SU-DHL-6 (cell line): ENCODE measurements around the gene RASSF3.

ENCODE experiments used
- H2AFZ ChIP-seq: fragments of 200-600 bp; sonication (generic); 2 replicates; pipeline ENCODE4 v1.6.1; 2014; ENCODE audit warnings: low read depth, mild to moderate bottlenecking, moderate library complexity, mixed read lengths, antibody characterized with exemption, low read length; ENCODE audit not compliant: severe bottlenecking
- H3F3A ChIP-seq: fragments of 200-600 bp; shearing (Covaris generic); 2 replicates; pipeline ENCODE4 v1.6.0; 2016; ENCODE audit warnings: antibody characterized with exemption, mild to moderate bottlenecking; ENCODE audit not compliant: insufficient read depth
- H3K27ac ChIP-seq: fragments of 200-600 bp; sonication (generic); 2 replicates; pipeline ENCODE4 v1.5.1; 2016; ENCODE audit warnings: low read depth, mild to moderate bottlenecking, low read length, moderate library complexity, mixed read lengths
- H3K27me3 ChIP-seq: fragments of 200-600 bp; sonication (generic), shearing (Covaris generic); 2 replicates; pipeline ENCODE4 v1.6.0; 2014; ENCODE audit warnings: mild to moderate bottlenecking, low read length
- H3K36me3 ChIP-seq: fragments of 200-600 bp; sonication (generic); 2 replicates; pipeline ENCODE4 v1.6.1; 2014; ENCODE audit warnings: mild to moderate bottlenecking, low read length, mixed read lengths
- H3K4me2 ChIP-seq: fragments of 300-600, 200-600 bp; shearing (Covaris generic), sonication (generic); 2 replicates; pipeline ENCODE4 v1.6.0; 2014; ENCODE audit warnings: low read length, low read depth, mild to moderate bottlenecking; ENCODE audit not compliant: poor library complexity, severe bottlenecking
- H3K4me3 ChIP-seq: fragments of 200-600 bp; sonication (generic); 2 replicates; pipeline ENCODE4 v1.5.1; 2014; ENCODE audit warnings: antibody characterized with exemption, low read length, mild to moderate bottlenecking, mixed read lengths; ENCODE audit not compliant: insufficient read depth, poor library complexity, severe bottlenecking
- H3K79me2 ChIP-seq: fragments of 200-600 bp; sonication (generic); 2 replicates; pipeline ENCODE4 v1.6.1; 2014; ENCODE audit warnings: mild to moderate bottlenecking, low read length, moderate library complexity; ENCODE audit not compliant: insufficient read depth
- H3K9ac ChIP-seq: fragments of 200-600 bp; sonication (generic); 2 replicates; pipeline ENCODE4 v1.7.0; 2014; ENCODE audit warnings: mild to moderate bottlenecking, low read length
- H3K9me2 ChIP-seq: fragments of 200-600 bp; sonication (generic); replicated peaks from 2 replicates; pipeline ENCODE4 v1.6.1; 2014; ENCODE audit warnings: low read length; ENCODE audit not compliant: insufficient read depth
- H3K9me3 ChIP-seq: fragments of 200-600 bp; sonication (generic); 2 replicates; pipeline ENCODE4 v1.6.1; 2014; ENCODE audit warnings: low read length, mixed read lengths; ENCODE audit not compliant: insufficient read depth
- H4K20me1 ChIP-seq: fragments of 200-600 bp; sonication (generic); 2 replicates; pipeline ENCODE4 v1.6.1; 2014; ENCODE audit warnings: low read depth, mild to moderate bottlenecking, antibody characterized with exemption, low read length, moderate library complexity, mixed read lengths
- EZH2phosphoT487 ChIP-seq: fragments of 200-600 bp; sonication (generic), shearing (Covaris generic); conservative IDR thresholded peaks from 2 replicates; pipeline ENCODE4 v1.6.1; 2018; ENCODE audit warnings: mild to moderate bottlenecking, antibody characterized with exemption, low read length, moderate library complexity, mixed read lengths
- TF ChIP-seq, protein P1 (sequence below): fragments of 200-600 bp; sonication (generic); IDR thresholded peaks from one replicate; pipeline ENCODE4 v1.5.1; 2017; ENCODE audit warnings: antibody characterized with exemption, mild to moderate bottlenecking, low read length, moderate library complexity; ENCODE audit not compliant: insufficient read depth, poor library complexity, severe bottlenecking

The RASSF3 gene

DNA sequence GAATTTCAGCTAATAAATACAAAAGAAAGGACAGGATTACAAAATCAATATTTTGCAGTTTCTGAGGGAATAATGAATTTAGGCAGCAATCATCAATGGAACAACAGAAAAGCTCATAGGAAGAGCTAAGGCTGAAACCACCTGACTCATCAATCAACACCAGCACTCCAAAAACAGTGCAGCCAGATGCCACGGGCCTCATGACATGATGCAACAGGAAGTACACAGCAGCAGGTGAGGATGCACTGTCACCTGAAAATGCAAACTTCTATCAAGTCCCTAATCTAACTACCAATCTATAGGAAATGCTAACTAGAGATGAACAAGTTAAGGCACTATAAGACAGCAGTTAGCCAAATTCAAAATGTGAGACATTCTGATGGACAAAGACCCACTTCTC is 127.2 kb downstream of the RASSF3 start:
- Histone ChIP-seq H3F3A (no peaks in the 10 kb centered on the region), H3K27me3 (no peaks in the 10 kb centered on the region), H4K20me1 (no peaks in the 10 kb centered on the region), H2AFZ (no peak overlapping the region), H3K9me3 (no peaks in the 10 kb centered on the region), H3K4me3 (no peak overlapping the region), H3K79me2 (no peaks in the 10 kb centered on the region), H3K9ac (no peak overlapping the region), H3K36me3 (no peaks in the 10 kb centered on the region), H3K4me2 (no peak overlapping the region), H3K9me2 (no peaks in the 10 kb centered on the region), H3K27ac (no peak overlapping the region)
- TF ChIP-seq, protein P1, sequence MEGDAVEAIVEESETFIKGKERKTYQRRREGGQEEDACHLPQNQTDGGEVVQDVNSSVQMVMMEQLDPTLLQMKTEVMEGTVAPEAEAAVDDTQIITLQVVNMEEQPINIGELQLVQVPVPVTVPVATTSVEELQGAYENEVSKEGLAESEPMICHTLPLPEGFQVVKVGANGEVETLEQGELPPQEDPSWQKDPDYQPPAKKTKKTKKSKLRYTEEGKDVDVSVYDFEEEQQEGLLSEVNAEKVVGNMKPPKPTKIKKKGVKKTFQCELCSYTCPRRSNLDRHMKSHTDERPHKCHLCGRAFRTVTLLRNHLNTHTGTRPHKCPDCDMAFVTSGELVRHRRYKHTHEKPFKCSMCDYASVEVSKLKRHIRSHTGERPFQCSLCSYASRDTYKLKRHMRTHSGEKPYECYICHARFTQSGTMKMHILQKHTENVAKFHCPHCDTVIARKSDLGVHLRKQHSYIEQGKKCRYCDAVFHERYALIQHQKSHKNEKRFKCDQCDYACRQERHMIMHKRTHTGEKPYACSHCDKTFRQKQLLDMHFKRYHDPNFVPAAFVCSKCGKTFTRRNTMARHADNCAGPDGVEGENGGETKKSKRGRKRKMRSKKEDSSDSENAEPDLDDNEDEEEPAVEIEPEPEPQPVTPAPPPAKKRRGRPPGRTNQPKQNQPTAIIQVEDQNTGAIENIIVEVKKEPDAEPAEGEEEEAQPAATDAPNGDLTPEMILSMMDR, result no peak
- no peak for TF ChIP-seq EZH2phosphoT487

DNA sequence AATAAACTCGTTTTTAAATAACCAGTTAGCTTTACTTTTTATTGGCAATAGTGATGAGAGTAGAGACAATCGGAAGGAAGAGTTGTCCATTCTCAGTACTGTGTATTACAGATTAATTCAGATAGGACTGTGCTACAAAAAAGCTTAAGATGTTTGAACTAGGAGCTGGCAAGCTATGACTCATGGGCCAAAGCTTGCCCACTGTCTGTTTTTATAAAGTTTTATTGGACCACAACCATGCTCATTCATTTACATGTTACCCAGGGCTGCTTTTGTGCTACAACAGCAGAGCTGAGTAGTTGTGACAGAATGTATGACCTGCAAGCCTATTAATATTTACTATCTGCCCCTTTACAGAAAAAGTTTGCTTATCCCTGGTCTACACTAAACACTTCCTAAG is 129.5 kb downstream of the RASSF3 start:
- Histone ChIP-seq H3K4me2 (no peak overlapping the region), H3K36me3 (peaks cover 11% of the 10 kb centered on the region; the same call in 1 of the 2 replicates), H3K9ac (no peak overlapping the region), H3K27me3 (no peaks in the 10 kb centered on the region), H3K79me2 (no peaks in the 10 kb centered on the region), H3K4me3 (no peak overlapping the region), H3K9me2 (no peaks in the 10 kb centered on the region), H2AFZ (no peak overlapping the region), H3F3A (no peaks in the 10 kb centered on the region), H3K9me3 (no peaks in the 10 kb centered on the region), H4K20me1 (no peaks in the 10 kb centered on the region), H3K27ac (no peak overlapping the region)
- TF ChIP-seq, protein P1, result no peak
- no peak for TF ChIP-seq EZH2phosphoT487

DNA sequence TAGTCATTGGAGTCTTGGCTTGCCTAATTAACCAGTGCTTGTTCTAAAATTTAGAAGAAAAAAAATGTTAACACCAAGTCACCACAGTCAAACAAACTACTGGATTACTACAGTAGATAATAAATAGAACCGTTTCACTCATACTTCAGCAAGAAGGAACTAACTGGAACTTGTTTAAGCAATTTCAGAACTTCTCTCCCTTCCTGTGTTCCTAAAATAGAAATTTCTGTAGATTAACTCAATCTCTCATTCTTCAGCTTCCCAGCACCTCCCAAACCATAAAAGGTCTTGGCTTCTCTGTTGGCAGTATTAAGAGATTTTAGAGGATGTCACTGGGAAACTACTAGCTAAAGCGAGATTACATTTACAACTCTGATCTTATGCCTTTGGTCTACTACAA is 130.4 kb downstream of the RASSF3 start:
- Histone ChIP-seq H3K9me2 (no peaks in the 10 kb centered on the region), H4K20me1 (no peaks in the 10 kb centered on the region), H3K79me2 (no peaks in the 10 kb centered on the region), H3K36me3 (peaks cover 11% of the 10 kb centered on the region; the same call in 1 of the 2 replicates), H3F3A (no peaks in the 10 kb centered on the region), H2AFZ (no peak overlapping the region), H3K27me3 (no peaks in the 10 kb centered on the region), H3K9ac (no peak overlapping the region), H3K4me3 (no peak overlapping the region), H3K4me2 (no peak overlapping the region), H3K27ac (no peak overlapping the region), H3K9me3 (no peaks in the 10 kb centered on the region)
- no peak for TF ChIP-seq EZH2phosphoT487
- TF ChIP-seq, protein P1, result no peak
